HG03342 (cell line): Measurements from ENCODE around the gene GNAI1.

Experiments
- ATAC-seq: cut with Tn5 transposase; IDR thresholded peaks from one replicate; pipeline ENCODE4 v1.9.1; 2021; ENCODE audit warnings: mild to moderate bottlenecking, moderate library complexity; ENCODE audit not compliant: unreplicated experiment

Gene GNAI1

DNA sequence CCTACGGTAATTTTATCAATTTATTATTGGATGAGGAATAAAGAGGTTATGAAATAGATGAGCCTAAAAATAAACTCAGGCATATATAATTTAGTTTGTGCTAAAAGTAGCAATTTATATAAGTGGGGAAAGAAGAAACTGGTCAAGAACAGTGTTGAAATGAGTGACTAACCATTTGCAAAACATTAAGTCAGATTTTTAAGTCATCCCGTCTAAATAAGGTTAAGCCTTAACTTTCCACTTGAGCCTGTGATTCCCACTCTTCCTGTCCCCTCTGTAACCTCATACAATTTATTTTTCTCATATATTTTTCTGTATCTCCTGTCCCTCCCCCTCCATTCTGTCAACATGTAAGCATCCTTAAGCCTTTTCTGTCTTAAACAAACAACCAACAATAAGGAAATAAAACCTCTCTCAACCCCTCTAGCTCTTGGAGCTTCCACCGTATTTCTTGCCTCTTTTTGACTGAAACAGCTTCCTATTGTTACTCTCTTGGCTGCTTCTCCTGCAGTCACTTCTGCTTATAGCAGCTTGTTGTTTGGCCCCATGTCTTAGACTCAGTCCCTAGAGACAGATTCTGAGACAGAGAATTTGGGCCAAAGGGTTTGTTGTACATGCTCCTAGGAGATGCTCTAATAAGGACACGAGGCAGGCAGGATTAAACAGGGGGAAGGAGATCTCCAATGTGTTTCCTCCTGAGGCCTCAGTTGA, 109.7 kb downstream of the GNAI1 start:
- ATAC-seq = no peak

DNA sequence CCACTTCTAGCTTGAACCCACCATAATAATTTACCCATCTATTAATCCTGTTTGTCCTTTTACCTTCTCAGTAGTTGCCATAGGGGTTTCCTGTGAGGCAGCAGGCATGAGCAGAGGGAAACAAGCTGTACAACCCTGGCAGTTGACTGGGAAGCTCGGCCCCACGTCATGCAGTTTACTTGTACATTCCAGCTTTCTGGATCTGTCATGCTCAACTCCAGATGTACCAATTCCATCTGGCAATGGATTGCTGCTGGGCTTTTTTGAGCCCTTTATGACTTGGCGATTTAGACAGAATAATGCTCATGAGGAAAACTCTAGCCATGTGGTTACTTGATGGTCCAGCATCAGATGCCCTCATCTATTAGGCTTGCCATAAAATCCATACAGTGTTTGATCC, 112.5 kb downstream of the GNAI1 start:
- ATAC-seq = no peak

- ATAC-seq = no peak
Observed at GRCh38 chr7:80247891-80248290, 113.3 kb downstream of the GNAI1 start.

DNA sequence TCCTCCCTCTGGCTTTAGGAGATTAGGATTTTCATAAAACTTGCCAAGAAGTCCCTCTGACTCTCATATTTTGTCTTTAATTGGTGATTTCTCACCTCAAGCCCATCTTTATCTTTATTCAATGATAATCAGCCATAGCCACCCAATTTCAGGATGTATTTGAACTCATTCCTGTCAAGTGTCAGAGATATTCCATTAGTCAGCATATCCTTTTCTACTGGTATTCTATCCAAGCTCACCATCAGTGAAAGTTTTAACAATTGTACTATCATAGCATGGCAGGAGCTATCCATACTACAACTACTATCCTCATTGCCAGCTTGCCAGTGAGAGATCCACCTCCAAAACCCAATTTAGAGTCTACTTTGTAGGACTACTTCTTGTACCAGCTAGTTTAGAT, 114.6 kb downstream of the GNAI1 start:
- ATAC-seq = no peak

GRCh38 chr7:80249619-80250295, 115.1 kb downstream of the GNAI1 start:
- no peak for ATAC-seq

- ATAC-seq = no peak
Observed at GRCh38 chr7:80253237-80253636, 118.6 kb downstream of the GNAI1 start.

- no peak for ATAC-seq
Observed at GRCh38 chr7:80253653-80254052, 119.0 kb downstream of the GNAI1 start.

GRCh38 chr7:80255656-80256055, 121.0 kb downstream of the GNAI1 start:
- ATAC-seq = no peak

- ATAC-seq = no peak
Observed at GRCh38 chr7:80257756-80258155, 123.1 kb downstream of the GNAI1 start.

GRCh38 chr7:80260606-80261005, 126.0 kb downstream of the GNAI1 start:
- no peak for ATAC-seq

GRCh38 chr7:80263333-80263732, 128.7 kb downstream of the GNAI1 start:
- no peak for ATAC-seq

- no peak for ATAC-seq
Observed at GRCh38 chr7:80263821-80264220, 129.2 kb downstream of the GNAI1 start.

- no peak for ATAC-seq
Observed at GRCh38 chr7:80264769-80265495, 130.3 kb downstream of the GNAI1 start.

DNA sequence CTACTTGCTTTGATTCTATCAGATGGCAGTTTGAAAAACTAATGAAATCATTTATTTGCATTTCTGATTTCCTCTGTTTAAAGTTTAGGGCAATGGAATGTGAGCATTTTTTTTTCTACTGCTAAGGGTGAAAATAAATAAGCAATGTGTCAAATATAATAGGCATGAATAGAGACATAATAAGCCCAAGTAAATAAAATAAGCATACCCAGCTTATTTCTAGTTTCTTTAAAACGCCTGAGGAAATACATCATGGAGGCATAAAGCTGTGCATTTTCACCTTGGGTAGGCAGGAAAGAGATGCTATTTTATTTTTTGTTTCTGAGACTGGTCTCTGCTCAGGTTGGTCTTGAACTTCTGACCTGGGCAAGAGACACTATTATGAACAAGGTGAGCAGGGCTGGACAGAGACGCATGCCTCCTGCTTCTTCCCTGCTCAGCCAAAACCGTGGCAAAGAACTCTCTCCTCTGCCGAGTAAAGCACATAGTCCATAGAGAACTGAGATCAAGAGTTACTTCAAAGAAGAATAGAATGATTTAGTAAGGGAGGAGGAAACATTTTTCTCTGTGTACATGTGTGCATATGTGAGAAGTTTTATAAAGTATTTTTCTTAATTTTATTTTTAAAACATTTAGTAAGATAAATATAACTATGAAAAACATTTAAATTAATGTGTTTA, 138.1 kb downstream of the GNAI1 start:
- ATAC-seq = no peak

DNA sequence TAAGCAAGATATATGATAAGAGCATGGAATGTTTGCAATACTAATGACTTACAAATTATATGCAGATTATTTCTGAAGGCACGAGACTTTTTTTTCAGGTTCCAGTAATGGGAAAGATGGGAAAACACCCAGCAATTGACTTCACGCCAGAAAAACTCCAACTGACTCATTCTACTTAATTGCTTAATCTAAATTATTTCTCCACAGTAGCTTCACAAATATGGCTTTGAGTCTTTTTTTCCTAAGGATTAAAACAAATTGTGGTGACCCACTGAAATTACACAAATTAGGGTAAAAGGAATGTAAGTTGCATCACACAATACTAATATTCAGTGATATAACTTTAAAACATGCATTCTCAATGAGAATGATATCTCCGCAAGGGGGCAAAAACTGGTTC, 138.7 kb downstream of the GNAI1 start:
- ATAC-seq = no peak

DNA sequence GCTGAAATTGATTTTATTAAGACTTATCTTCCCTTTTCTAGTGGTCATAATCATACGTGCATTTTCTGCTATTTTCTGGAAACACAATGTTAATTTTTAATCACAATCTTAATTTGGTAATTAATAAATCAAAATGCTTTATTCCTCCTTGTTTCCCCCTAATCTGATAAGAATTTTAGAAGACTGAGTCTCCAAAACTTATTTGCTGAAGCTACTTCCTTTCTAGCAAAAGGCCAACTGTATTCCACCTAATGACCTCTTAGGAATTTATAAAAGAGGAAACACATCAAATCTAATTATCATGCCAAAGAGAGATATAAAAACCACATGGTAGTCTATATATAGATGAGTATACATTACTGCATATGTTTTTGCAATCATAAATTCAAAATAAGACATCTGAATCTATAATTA, 140.6 kb downstream of the GNAI1 start:
- ATAC-seq = no peak
